Coronary artery (tissue), 2 donors: ENCODE results near the gene KLRC4.

Source experiments
- DNase-seq: peaks from one replicate; pipeline ENCODE4 v3.0.0-alpha.2; 2017; ENCODE audit warnings: low spot score
- H3K27ac ChIP-seq, 2 donors: fragments of 200-600 bp; sonication (generic); one replicate each; pipeline ENCODE4 v1.5.1; 2016 to 2019
- H3K4me3 ChIP-seq: fragments of 200-600 bp; sonication (generic); 2 replicates; pipeline ENCODE4 v1.5.1; 2016; ENCODE audit warnings: mild to moderate bottlenecking, moderate library complexity
- TF ChIP-seq, protein P1 (sequence below): fragments of 200-600 bp; sonication (generic); IDR thresholded peaks from one replicate; pipeline ENCODE4 v1.5.1; 2019; ENCODE audit warnings: antibody characterized with exemption

The KLRC4 gene

DNA sequence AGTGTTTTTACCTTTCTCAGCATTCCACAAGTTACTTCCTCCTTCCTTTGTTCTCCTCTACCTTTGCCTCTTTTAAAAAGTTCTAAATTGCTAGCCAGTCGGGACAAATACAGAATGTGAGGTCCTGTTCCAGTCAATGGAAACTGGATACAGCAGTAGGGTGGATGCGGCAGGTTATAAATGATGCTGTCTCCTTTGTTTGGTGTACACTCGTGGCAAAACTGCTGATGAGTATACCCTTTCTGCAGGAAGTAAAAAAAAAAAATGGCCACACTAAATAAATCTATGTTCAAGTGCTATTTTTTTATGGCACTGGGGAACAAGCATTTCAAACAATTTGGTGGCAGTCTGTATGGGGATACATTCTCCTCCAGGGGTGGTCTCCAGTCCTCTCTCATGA, 47.2 kb downstream of the KLRC4 start:
- Histone ChIP-seq H3K4me3 (no peak overlapping the region), H3K27ac (no peak overlapping the region)
- TF ChIP-seq, protein P1, sequence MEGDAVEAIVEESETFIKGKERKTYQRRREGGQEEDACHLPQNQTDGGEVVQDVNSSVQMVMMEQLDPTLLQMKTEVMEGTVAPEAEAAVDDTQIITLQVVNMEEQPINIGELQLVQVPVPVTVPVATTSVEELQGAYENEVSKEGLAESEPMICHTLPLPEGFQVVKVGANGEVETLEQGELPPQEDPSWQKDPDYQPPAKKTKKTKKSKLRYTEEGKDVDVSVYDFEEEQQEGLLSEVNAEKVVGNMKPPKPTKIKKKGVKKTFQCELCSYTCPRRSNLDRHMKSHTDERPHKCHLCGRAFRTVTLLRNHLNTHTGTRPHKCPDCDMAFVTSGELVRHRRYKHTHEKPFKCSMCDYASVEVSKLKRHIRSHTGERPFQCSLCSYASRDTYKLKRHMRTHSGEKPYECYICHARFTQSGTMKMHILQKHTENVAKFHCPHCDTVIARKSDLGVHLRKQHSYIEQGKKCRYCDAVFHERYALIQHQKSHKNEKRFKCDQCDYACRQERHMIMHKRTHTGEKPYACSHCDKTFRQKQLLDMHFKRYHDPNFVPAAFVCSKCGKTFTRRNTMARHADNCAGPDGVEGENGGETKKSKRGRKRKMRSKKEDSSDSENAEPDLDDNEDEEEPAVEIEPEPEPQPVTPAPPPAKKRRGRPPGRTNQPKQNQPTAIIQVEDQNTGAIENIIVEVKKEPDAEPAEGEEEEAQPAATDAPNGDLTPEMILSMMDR, result no peak
- no peak for DNase-seq

DNA sequence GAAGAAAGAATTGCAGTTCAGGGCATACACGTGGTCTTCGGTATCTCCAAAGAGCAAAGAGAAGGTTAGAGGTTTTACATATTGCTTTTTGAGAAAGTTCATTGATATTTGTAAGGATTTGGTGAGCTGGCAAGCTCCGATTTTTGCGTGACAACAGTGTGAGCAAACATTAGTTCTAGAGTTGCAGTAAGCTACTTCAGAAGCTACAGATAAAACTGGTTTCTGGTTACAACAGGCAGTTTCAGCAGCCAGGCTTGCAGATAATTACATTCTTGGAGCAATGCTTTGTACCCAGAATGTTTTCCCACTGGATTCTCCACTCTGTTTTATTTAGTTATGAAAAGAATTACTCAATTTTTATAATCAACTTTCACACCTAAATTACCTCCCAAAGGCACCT, 47.9 kb downstream of the KLRC4 start:
- peak overlapping the region; percentile 5 for H3K4me3 ChIP-seq
- no peak for DNase-seq
- TF ChIP-seq, protein P1, result no peak
- peak overlapping the region in 1 of 2 donors; percentile 13 for H3K27ac ChIP-seq

DNA sequence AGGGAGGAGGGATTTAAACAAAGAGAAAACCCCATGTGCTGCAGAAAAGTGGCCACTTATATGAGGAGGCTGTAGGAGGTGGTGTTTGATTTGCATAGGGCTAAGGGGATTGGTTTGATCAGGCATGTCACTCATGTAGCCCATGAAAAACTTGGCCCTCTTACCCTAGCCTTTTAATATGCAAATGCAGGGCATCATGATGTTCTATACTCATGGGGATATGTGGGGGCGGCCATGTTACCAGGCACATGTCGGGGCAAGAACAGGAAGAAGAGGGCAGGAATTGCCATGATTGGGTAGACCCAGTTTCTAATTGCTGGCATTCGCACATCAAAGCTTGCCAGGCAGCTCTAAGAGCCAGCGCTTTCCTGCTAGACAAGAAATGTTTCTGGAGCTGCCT, 48.5 kb downstream of the KLRC4 start:
- peak overlapping the region in 1 of 2 donors; percentile 13 for H3K27ac ChIP-seq
- TF ChIP-seq, protein P1, result no peak
- peak overlapping the region; percentile 5 for H3K4me3 ChIP-seq

DNA sequence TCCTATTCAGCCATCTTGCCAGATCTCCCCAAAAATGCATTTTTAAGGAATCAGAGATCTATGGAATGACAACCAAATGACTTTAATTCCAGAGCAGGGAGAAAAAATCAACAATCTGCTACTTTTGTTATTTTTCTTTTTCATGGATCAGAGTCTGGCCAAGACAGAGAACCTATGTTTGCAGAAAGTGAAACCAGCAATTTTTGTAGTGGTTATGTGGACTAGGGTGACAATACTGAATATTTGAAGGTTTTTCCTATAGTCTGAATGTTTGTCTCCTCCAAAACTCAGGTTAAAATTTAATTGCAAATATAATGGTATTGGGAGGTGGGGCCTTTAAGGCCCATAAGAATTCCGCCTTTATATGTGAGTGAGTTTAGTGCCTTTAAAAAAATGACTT, 50.6 kb downstream of the KLRC4 start:
- TF ChIP-seq, protein P1, result no peak
- no peak for DNase-seq
- Histone ChIP-seq H3K27ac (no peak overlapping the region), H3K4me3 (no peak overlapping the region)

More for the DNA sequence above, 48.5 kb downstream of the KLRC4 start:
- DNase-seq, result no peak

DNA sequence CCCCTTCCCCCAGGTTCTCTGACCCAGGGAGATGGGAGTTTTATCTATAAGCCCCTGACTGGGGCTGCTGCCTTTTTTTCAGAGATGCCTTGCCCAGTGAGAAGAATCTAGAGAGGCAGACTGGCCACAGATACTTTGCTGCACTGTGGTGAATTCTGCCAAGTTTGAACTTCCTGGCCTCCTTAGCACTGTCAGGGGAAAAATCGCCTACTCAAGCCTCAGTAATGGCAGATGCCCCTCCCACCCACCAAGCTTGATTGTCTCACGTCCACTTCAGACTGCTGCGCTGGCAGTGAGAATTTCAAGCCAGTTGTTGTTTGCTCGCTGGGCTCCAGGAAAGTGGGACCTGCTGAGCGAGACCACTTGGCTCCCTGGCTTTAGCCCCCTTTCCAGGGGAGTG, 51.4 kb downstream of the KLRC4 start:
- TF ChIP-seq, protein P1, result no peak
- H3K4me3 ChIP-seq, result no peak overlapping the region
- no peak for DNase-seq
- no peak overlapping the region for H3K27ac ChIP-seq
